ENCODE results near the gene TANGO2.

Gene TANGO2

DNA sequence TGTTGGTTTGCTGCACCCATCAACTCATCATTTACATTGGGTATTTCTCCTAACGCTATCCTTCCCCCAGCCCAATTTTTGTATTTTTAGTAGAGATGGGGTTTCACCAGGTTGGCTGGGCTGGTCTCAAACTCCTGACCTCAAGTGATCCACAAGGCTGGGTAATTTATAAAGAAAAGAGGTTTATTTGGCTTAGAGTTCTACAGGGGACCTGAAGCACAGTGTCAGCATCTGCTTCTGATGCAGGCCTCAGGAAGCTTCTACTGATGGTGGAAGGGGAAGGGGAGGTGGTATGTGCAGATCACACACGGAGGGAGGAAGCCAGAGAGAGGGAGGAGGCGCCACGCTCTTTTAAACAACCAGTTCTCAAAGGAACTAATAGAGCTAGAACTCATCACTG lies 25.8 kb downstream of the TANGO2 start:
- DNase-seq = no peak

DNA sequence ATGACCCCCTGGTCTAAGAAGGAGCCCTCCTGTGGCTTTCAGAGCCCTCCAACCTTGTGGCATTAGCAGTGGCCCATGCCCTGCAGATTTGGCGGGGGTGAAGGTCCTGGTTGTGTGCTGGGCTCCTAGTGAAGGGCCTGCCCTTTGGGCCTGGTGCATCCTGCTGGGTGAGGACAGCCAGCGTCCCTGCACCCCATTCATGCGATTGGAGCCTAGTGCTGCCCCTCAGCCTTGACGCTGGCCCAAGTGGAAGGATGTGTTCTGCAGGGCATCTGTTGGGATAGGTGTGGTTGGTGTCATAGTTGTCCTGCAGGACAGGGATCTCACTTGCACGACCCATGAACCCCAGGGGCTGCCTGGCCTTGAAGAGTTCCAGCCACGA lies 31.0 kb downstream of the TANGO2 start:
- no peak for DNase-seq

DNA sequence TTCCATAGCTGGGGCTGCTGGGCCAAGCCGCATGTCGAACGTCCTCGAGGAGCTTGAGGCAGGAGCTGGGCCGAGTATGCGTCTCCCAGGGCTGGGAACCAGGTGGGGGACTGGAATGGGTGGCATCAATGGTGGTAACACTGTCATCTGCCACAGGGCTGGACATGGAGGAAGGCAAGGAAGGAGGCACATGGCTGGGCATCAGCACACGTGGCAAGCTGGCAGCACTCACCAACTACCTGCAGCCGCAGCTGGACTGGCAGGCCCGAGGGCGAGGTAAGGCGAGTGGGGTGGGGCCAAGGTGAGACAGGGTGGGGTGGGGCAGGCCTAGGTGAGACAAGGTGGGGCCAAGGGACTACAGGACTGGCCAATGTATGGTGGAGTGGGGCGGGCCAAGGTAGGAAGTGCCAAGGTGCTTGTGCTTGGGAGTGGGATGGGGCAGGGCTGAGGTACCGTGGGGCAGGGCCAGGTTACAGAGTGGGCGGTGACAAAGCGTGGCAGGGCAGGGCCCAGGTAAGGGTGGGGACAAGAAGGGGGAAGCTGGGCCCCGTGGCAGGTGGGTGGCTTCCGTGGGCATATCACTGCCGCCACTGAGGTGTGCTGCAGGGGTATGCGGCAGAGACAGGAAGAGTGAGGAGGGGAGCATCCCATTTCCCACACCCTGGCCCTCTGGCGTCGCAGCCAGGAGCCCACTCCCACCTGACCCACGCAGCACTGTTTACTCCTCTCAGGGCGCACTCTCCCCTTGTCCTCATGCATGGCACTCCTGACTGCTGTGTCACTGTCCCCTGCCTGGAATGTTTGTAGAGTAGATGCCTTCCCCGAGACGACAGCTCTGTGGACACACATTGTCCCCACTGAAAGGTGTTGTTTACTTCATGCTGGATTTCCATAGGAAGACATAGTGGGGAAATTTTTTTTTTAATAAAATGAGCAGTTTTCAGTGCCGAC lies 31.7 kb downstream of the TANGO2 start:
- DNase-seq = no peak

DNA sequence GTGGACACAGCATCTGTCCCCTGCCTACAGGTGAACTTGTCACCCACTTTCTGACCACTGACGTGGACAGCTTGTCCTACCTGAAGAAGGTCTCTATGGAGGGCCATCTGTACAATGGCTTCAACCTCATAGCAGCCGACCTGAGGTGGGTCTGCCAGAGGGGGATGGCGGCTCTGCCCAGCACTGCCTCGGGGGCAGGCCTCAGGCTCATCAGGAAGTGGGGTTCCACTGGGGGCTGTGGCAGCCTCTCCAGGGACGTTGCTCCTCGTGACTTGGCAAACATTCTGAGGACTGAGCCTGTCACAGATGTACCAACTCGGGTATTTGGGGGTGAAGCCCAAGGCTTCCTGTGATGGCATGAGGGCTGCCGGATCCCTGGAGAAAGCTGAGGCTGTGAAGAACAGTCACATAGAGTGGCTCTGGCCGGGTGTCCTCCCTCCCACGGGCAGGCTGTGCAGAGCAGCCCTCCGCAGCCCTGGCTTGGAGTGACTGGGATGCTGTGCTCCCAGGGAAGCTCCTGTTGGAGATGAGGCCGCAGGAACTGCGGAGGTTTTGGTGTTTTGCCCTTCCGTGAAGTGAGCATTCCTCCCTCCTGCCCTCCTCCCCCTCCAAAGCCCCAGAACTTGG lies 32.6 kb downstream of the TANGO2 start:
- DNase-seq = no peak

DNA sequence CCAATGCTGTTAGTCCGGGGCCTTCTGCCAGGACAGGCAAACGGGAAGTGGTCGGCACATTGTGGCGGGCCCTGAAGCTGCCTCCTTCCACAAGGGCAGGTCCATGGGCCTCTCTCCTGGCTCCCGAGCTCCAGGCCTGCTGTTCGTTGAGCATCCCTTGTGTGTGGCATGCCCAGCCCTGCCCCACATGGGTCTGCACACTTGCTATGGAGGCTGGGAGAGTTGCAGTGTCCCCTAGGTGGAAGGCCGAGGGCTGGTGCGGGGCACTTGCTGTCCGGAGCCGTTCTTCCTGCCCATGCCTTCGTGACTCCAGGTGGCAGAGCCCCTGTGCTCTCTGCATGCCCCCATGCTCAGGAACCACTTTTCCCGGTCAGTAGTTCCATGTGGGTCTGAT lies 33.1 kb downstream of the TANGO2 start:
- no peak for DNase-seq

DNA sequence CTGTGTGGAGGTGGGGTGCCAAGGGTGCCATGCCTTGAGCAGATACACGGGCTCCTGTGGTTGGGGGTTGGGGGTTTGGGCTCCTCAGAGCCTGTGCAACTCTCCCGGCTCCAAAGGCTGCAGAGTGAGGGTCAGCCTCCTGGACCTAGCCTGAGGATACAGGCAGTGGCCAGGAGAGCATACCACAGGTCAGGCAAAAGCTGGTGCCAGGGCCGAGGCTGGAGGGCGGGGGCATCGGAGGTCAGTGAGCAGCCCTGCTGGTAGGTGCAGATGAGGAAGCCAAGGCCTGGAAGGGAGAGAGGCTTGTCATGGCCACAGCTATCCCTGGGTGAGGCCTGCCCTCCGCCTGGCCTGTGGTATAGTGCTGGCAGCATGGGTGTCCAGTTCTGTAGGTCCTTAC lies 33.6 kb downstream of the TANGO2 start:
- DNase-seq = no peak

DNA sequence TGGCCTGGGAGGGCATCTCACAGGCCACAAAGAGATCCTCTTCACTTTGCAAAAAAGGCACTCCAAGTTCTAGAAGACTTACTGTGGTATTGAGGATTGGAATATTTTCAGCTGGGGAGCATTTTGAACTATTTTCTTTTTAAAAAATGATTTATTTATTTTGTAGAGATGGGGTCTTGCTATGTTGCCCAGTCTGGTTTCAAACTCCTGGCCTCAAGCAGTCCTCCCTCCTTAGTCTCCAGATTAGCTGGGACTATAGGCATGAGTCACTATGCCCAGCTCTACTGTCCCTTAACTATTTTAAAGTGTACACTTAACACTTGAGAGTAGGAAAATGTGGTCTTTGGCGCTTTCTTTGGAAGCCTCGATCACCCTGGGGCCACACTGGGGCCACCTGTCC lies 34.2 kb downstream of the TANGO2 start:
- DNase-seq = no peak

DNA sequence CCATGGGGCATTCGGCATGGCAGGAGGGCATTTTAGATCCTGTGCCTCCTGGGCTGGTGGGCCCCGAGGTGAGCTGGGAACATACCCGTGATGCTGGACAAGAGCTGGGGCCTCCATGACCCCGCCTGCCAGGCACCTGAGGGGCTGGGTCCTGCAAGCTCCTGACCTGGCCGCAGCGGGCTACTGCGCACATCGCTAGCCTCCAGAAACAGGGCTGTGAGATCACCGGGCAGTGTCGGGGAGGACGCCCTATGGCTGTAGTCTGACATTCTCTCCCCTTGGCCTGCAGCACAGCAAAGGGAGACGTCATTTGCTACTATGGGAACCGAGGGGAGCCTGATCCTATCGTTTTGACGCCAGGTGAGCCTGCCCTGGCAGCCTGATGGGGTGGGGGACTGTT lies 34.7 kb downstream of the TANGO2 start:
- no peak for DNase-seq

DNA sequence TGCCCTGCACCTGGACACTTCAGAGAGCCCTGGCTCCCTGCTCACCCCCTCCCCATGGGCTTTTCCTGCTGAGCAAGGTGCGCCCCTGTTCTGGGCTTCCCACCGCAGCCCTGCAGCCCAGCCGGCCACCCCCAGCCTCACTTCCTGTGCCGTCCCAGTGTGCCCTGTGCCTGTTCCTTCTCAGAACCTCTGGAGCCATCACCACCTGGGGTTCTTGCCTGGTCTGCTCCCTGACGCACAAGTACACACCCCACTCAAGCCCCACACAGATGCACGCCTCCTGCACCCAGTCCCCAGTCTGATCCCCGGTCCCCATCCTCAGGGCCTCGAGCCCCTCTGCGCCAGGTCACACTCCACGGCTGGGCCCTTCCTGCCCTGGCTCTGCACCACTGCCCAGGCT lies 35.3 kb downstream of the TANGO2 start:
- DNase-seq = no peak

DNA sequence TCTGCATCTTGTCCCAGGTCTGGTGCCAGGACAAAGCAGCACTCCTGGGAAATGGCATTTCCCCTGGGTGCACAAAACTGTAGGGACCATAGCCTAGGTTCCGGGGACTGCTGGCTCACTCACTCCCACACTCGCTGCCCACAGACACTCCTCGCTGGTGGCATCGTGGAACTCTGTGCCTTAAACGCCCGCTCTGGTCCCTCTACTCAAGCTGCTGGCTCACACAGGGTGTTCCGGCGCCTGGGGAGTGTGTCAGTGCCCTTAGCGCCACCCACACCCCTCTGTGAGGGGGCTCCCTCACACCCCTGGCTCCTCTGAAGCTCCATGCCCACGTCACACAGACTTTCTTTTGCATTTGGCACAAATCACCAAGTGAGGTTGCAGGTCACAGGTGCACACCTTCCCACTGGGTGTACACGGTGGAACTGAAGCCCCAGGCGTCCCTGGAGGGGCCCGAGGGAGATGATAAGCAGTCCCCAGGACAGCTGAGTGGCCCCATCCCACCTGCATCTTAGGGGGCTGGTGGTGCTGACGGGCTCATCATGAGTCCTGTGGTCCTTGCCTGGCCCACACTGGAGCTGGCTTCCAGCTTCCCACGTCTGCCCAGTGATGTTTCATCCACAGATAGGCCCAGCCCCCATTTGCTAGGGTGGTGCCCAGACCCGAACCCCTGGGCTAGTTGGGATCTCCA lies 35.9 kb downstream of the TANGO2 start:
- no peak for DNase-seq

DNA sequence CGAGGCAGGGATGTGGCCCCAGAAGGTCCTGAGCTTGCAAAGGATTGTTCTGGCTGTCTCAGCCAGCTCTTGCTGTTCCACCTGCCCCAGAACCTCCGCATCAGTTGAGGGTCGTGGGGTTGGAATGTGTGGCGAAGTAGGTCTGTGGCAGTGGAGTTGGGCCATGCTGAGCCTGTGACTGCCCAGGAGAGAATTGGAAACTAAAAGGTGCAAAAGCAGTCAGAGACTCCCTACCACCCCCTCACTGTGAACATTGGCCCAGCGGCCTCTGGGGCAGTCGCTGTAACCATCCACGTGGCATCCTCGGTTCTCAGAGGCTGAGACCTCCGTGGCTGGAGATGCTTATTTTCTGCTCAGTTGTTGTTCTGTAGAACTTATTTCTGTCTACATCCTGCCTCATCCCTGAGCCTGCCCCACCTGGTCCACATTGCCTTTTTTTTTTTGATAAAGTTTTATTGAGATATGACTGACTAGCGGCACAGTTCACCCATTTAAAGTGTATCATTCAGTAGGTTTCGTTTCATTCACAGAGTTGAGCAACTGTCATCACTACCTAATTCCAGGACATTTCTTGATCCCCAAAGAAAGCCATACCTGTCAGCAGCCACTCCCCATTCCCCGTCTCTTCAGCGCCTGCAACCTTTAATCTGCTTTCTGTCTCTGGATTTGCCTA lies 36.8 kb downstream of the TANGO2 start:
- no peak for DNase-seq

DNA sequence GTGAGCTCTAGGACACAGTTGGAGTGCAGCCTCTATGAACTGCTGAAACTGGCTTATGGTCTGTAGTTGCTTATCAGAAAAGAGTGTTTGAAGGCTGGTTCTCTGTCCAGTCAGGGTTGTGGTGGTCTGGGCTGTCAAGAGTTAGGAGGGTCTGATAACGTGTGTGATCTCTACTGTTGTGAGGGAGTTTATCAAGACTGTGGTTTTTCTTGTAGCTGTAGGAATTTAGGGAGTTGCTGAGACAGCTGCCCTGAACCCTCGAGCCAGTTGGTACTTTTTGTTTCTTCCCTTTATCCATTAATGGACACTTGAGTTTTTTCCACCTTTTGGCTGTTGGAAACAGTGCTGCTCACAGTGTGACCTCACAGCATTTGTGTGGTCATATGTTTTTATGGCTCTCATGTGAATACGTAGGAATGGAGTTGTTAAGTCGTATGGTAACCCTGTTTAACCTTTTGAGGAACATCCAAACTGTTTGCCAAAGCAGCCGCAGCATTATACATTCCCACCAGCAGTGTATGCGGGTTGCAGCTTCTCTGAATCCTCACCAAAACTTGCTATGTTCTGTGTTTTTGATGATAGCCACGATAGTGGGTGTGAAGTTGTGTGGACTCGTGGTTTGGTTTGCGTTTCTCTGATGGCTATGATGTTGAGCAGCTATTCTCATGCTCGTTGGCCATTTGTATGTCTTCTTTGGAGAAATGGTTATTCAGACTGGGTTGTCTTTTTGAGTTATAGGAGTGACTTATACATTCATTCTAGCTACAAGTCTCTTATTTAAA lies 38.3 kb downstream of the TANGO2 start:
- DNase-seq = no peak

DNA sequence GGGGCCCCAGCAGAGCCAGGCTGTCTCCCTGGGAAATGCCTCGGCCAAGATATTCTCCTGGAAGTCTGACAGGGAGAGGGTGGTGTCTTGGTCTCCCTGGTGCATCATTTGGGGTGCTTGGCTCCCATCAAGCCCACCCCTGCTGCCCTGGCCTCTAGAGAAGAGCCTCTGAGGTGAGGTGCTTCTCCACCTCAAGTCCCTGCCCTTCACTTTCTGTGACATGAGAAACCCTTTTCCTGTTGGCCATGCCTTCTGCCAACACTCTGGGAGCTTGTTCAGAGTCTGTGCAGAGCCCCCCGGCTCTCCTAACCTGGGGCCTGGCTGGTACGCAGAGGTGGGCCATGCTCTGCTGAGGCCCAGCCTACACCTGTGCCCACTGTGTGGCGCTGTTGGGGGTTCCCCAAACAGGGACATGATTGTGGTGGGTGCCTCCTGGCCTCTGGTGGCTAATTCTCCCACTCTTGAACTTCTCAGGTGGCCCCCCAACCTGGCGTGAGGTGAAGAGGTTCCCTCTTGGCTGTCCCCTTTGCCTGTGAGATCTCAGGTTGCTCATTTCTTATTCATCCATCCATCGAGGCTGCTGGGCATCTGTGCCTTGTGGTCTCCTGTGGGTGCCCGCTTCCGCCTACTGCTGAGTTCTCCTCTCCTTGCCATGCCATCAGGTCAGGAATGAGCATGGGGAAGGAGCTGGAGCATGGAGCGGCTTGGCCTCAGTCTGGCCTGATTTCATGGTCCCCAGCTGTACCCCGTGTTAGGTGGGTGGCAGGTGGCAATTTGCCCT lies 40.0 kb downstream of the TANGO2 start:
- no peak for DNase-seq

DNA sequence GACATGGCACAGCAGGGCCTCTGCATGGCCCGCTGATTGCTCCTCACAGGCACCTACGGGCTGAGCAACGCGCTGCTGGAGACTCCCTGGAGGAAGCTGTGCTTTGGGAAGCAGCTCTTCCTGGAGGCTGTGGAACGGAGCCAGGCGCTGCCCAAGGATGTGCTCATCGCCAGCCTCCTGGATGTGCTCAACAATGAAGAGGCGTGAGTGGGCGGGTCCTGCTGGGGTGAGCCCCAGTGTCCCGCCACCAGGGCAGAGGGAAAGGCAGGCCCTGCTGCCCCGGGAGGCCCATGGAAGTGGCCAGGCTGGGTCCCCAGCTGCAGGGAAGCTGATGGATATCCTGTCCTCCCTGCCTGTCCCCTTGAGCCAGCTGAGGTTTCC lies 40.6 kb downstream of the TANGO2 start:
- DNase-seq = no peak

DNA sequence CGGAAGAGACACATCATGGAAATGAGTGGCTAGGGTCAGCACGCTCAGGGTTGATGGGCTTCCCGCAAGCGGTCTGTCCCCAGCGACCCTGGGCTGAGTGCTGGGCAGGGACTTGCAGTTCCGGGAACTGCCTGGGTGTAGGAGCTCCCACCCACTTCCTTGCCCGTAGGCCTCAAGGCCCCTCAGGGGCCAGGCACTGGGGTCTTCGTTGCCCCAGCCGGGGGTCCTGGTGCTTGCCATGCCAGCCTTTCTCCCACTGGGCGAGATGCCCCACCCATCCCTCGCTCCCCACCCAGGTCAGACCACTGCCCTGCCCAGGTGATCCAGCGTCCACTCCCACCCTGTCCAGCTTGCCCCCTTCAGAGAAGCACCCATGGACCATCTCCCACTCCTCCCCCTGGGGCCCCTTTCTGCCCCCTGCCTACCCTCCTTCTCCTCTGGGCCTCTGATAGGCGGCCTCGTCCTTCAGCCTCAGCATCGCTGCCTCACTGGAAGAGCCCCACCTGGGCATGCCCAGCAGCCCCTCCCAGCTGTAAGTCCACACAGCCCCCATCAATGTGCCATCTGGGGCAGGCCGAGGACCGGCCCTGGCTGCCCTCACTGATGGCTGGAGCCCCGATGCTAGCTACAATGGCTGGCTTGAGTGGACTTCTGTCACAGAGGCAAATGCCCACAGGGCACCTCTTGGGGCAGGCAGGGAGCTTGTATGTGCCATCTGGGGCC lies 41.3 kb downstream of the TANGO2 start:
- no peak for DNase-seq

DNA sequence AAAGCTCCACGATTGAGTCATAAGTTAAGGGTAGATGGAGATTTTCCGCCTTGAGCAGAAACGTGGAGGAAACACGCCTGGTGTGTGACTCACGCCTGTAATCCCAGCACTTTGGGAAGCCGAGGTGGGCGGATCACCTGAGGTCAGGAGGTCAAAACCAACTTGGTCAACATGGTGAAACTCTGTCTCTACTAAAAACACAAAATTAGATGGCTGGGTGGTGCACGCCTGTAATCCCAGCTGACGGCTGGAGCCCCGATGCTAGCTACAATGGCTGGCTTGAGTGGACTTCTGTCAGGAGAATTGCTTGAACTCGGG lies 41.8 kb downstream of the TANGO2 start:
- DNase-seq = no peak

DNA sequence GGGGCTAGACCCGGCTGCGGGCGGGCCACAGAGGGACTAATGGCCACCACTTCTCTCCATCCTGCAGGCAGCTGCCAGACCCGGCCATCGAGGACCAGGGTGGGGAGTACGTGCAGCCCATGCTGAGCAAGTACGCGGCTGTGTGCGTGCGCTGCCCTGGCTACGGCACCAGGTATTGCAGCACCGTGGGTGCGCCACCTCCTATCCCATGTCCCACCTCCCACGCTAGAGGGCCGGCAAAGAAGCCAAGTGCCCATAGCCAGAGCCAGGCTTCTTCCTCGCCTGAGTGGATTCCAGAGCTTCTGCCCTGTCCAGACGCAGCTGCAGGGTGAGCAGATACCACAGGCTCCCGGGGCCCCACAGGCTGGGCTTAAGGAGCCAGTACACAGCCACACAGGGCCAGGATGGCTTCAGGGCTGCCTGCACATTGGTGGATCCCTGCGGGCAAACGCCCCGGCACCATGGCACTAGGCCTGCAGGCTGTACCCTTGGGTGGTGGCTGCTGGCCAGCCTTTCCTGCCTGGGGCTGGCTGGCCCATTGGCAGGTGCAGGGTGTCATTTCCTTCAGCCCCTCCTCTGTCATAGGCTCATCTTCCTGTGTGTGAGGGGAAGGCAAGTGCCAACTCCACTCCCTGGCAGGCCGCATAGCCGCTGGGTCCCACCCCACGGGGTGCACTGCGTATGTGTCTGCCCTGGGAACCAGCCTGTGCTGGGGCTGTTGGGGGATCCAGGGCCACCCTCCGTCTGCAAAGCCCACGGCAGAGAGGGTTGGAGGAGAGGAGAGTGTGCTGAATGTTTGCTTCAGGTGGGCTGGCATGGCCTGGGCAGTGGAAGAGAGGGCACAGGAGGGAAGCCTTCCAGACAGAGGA lies 42.6 kb downstream of the TANGO2 start:
- DNase-seq = no peak

DNA sequence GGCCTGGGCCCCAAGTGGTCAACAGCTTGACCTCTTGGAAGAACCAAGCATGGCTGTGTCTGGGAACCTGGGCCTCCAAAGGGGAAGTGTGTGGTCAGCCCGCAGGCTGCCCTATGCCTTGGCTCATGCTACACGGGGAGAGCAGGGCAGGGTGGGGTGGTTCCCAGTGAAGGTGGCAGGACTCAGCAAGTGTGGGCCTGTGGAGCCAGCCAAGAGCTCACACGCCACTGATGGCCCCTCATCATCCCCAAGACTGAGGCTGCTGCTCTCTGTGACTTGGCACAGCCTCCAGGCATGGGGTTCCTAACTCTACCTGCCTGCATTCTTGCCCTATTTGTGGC lies 43.2 kb downstream of the TANGO2 start:
- no peak for DNase-seq

DNA sequence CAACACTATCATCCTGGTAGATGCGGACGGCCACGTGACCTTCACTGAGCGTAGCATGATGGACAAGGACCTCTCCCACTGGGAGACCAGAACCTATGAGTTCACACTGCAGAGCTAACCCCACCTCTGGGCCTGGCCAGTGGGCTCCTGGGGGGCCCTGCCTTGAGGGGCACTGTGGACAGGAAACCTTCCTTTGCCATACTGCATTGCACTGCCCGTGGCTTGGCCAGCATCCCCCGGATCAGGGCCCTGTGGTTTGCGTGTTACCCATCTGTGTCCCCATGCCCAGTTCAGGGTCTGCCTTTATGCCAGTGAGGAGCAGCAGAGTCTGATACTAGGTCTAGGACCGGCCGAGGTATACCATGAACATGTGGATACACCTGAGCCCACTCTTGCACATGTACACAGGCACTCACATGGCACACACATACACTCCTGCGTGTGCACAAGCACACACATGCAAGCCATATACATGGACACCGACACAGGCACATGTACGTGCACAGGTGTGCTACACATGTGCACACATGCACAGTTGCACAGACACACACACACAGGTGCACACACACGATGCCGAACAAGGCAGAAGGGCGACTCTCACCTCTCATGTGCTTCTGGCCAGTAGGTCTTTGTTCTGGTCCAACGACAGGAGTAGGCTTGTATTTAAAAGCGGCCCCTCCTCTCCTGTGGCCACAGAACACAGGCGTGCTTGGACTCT lies 43.8 kb downstream of the TANGO2 start:
- no peak for DNase-seq

Measured in activated naive CD4-positive, alpha-beta T cell (primary cell).